GM21381 (cell line): ENCODE results near the gene RIMBP3C.
A peak's percentile ranks its signal among the peaks of the same experiment; 100 is the strongest.
"Not testable (repeated sequence)": the region's sequence is repeated elsewhere in the genome, so short reads cannot be mapped to it uniquely, and the experiment has no call there.

Source experiments
- ATAC-seq: cut with Tn5 transposase; IDR thresholded peaks from one replicate; pipeline ENCODE4 v1.9.1; 2021; ENCODE audit warnings: mild to moderate bottlenecking, moderate library complexity; ENCODE audit not compliant: unreplicated experiment

RIMBP3C gene, protein sequence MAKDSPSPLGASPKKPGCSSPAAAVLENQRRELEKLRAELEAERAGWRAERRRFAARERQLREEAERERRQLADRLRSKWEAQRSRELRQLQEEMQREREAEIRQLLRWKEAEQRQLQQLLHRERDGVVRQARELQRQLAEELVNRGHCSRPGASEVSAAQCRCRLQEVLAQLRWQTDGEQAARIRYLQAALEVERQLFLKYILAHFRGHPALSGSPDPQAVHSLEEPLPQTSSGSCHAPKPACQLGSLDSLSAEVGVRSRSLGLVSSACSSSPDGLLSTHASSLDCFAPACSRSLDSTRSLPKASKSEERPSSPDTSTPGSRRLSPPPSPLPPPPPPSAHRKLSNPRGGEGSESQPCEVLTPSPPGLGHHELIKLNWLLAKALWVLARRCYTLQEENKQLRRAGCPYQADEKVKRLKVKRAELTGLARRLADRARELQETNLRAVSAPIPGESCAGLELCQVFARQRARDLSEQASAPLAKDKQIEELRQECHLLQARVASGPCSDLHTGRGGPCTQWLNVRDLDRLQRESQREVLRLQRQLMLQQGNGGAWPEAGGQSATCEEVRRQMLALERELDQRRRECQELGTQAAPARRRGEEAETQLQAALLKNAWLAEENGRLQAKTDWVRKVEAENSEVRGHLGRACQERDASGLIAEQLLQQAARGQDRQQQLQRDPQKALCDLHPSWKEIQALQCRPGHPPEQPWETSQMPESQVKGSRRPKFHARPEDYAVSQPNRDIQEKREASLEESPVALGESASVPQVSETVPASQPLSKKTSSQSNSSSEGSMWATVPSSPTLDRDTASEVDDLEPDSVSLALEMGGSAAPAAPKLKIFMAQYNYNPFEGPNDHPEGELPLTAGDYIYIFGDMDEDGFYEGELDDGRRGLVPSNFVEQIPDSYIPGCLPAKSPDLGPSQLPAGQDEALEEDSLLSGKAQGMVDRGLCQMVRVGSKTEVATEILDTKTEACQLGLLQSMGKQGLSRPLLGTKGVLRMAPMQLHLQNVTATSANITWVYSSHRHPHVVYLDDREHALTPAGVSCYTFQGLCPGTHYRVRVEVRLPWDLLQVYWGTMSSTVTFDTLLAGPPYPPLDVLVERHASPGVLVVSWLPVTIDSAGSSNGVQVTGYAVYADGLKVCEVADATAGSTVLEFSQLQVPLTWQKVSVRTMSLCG (N-terminal part only)

DNA sequence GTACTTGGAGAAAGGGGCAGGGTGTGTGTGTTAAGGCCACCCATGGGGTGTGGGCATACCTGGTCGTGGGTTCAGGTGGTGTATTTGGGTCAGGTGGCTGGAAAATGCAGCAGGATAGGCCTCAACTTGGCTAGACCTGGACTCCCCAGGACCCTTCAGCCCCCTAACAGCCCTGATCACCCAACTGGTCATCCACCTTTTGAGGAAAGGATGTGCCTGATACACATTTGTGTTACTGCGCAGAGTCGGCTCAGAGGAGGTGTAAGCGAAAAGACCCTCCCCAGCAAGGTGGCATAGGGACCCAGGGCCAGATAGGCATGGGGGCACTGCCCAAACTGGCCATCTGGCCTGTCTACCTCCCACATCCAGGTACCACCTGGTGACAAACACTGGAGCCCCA, at the start of gene RIMBP3C:
Gene RIMBP3C (minus strand): TSS at position 101 of the 400 bp plus-strand sequence. CDS start 485 bp downstream, outside the sequence.
- not testable (repeated sequence) for ATAC-seq

DNA sequence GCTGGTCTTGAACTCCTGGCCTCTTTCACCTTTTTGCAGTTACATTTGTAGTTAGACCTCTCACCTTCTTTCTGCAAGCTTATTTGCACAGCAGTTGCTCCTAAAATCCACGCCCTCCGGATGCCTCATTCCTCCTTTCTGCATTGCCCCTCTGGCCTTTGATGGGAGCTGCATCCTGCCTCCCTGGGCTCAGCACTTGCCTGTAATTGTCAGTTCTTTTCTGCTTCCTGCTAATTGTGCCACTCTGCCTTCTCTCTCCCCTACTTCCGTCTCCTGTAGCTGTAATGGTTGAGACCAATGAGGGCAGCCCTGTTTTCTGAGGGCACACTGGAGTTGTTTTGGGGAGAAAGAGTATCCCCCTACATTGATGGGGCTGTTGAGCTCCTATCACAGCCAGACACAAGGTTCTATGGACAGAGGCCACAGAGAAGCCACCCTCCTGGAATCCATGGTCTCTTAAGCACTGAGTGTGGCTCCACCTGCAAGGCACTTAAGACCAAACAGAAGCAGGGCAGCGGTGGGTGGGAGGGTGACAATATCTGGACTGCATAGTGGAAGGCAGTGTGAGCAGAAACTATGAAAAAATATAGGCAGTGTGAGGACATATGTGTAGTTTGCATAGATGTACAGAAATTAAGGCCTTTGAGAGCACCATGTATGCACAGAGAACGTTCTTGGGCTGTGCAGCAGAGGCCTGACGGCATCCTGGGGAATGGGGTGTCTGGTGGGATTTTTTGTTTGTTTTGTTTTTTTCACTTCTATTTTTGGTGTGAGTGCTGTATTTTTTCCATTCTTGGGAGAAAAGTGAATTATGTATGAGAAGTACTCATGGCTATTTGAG, 48.0 kb upstream of the RIMBP3C start:
- no peak for ATAC-seq

DNA sequence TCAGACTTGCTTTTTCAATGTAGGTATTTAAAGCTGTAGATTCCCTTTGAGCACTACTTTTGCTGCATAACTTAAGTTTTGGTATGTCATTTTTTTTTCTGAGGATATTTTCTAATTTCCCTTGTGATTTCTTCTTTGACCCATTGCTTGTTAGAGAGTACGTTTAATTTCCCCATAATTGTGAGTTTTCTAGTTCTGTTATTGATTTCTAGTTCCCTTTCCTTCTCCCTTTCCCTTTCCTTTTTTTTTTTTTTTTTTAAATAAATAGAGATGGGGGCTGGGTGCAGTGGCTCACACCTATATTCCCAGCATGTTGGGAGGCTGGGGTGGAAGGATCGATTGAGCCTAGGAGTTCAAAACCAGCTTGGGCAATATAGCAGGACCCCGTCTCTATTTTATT, 47.0 kb upstream of the RIMBP3C start:
- no peak for ATAC-seq

DNA sequence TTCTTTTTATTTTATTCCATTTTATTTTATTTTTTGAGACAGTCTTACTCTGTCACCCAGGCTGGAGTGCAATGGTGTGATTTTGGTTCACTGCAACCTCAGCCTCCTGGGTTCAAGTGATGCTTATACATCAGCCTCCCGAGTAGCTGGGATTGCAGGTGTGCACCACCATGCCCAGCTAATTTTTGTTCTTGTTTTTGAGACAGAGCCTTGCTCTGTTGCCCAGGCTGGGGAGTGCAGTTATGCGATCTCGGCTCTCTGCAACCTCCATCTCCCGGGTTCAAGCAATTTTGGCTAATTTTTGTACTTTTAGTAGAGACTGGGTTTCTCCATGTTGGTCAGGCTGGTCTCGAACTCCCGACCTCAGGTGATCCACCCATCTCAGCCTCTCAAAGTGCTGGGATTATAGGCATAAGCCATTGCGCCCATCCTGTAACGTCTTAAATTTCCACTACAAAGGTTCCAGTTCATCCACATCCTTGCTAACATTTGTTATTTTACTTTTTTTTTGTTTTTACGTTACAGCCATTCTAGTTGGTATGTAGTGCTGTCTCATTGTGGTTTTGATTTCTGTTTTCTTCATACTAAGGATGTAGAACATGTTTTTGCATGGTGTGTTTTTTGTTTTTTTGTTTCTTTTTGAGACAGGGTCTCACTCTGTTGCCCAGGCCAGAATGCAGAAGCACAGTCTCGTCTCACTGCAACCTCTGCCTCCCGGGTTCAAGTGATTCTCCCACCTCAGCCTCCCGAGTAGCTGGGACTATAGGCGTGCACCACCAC, 45.3 kb upstream of the RIMBP3C start:
- not testable (repeated sequence) for ATAC-seq

DNA sequence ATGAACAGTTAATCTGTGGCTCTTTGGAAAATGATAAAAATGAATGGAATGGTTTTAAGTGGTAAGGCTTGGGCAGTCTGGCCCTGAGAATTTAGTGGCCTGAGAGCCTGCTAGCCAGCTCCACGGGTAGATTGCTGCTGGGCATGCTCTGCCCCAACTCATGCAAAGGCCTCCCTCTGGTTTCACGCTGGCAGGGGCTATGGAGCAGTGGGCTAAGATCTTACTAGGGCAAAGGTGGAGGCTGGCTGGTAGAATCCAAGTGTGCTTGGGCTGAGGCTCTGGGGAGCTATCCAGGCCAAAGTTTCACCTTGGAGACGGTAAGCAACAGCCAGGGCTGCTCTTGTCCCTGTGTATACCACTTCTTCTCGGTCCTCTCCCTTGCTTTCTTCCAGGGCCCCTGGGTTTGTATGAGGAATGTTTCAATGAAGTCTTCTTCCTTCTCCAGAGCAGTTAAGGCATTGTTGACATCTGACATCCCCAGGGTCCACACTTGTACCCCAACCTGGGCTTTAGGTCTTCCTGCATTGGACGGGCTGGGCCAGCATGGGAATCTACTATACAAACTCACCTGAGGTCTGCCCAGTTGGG, 43.7 kb upstream of the RIMBP3C start:
- ATAC-seq: no peak

DNA sequence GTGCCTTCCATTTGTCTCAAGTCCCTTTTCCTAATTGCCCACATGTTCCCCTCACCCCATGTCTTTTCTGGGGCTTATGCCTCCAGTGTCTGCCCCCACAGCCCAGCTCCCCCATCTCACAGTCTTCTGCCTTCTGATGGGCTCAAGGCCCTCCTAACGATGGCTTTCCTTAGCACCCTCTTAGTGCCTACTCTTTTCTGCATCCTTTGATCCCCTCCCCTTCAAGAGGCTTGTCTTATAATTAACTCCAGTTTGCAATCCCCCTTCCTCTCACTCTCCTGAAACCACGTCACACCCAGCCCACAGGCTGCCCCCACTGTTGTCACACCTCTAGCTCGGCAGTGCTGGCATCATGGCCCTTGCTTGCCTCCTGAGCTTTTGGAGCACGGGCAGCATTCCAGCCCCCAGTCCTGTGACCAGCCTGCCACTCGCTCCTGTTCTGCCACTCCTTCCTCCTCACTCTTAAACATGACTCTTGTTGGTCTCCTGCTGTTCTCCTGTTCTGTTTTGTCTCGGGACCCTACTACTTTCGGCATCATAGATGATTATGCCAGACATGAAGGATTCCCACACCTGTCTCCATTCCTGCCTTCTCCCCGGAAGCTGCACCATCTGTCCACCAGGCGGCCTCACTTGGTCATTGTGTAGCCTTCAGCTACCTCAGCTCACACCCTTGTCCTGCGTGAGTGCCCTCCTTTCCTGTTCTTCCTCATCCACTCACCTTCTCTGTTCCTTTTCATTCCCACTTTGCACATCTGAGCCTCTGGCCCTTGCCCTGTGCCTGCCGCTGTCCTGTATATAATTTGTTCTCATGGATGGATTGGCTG, 42.4 kb upstream of the RIMBP3C start:
- no peak for ATAC-seq

DNA sequence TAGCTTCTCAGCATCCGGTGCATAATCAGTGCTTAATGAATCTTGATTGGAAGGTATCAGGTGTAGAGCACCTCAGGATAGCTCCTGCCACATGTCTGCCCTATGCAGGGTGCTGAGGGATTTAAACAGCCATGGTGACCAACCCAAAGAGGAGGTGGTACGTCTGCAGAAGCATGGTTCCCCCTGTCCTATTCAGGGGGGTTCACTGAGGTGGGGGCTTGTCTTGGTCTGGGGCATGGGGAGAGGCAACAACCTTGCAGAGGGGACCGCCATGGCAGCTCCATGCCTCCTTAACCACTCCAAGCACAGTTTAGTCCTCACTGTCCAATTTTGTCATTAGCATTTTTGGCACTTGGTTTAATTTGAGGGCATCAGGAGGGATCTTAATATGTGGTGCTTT, 41.2 kb upstream of the RIMBP3C start:
- ATAC-seq: no peak

DNA sequence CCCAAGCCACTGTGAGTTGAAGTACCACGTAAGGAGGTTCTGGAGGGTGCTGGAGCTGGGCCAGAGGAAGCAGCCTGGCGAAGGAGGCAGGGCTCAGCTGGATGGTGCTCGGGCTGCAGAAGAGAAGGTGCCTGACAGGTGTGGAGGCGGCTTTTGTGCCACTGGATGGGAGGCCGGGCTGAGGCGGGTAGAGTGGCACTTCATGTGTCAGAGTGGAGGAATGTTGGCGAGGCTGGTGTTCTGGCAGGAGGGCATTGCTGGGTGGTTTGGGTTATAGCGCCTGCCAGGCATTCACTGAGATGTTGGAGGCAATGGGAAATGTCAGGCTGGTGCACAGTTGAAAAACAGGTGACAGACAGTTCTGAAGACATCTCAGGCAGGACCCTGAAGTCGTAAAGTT, 40.4 kb upstream of the RIMBP3C start:
- ATAC-seq: no peak

DNA sequence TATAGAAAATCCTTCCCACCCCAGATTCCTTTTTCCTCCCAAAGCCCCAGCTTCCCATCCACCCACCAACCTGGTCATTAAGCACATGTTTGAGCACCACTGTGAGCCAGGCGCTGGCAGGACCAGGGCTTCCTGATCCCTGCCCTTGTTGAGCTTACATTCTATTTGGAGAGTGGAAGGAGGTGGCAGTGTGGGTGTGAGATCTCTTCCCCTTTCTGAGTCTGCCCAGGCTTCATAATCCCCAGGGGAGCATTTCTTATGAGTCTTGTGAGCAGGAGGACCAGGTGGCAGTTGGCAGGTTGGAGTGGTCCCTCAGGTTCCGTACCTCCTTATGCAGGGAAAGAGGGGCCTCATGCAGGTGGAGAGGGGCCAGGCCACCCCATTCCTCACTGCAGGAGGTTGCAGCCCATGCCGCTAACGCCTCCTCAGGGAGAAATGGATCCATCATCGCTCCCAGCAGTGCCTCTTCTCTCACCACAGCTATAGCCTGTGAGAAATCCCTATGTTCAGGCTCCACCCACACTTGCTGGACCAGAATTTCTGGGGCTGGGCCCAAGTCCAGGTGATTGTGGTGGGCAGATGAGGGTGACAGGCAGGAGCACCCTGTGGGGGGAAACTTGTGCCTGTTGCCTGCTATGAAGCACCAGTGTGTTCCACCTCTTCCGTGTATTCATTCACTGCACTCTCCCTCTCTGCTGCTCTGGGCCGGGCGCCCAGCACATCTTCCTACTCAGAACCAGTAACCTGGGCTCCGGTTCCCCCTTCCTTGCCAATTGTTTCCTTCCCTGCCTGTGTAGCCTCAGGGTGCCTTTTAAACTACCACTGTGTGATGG, 39.8 kb upstream of the RIMBP3C start:
- ATAC-seq: no peak

DNA sequence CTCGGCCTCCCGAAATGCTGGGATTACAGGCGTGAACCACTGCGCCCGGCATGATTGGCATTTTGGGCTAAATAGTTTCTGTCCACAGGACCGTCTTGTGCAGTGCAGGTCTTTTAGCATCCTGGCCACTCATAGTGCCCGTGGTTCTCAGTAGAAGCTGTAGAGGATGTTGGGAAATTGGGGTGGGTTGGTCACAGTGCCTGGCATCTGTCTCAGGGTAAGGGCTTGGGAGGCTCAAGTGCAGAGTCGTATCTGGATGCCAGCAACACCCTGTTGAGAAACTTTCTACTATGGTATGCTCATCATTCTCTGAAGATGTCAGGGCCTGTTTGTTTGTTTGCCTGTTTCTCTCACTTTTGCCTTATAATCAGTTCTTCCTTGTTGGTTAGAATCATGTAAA, 38.1 kb upstream of the RIMBP3C start:
- no peak for ATAC-seq

DNA sequence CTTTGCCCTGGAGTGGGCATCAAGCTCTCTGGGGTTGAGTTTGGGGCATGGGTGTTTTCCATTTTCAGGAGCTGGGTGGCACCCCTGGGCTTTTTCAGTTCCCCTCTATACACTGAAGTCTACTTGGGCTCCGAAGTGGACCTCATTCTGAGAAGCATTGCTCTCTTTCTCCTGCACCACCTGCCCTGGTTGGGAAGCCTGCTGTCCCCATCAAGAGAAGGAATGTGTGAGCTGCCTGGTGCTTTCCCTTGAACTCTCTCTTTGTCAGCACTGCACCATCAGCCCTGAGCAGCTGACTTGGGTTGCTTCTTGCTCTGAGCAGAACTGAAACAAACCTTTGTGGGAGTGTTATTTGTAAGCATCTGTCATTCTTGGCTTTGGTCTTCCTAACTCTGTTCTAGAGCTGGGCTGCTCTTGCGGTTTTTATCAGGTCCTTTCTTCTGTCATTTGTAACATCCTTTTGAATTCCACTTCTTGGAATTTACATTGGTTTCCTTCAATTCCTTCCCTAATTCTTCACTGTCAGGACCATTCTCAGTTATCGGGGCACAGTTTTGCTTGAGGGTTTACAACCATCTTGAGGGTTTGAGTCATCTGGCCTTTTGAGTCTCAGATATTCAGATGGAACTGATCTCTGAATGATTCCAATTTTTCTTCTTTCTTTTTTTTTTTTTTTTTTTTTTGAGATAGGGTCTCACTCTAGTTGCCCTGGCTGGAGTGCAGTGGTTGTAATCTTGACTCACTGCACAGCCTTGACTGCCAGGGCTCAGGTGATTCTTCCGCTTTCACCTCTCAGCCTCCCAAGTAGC, 36.7 kb upstream of the RIMBP3C start:
- peak; percentile 72 for ATAC-seq

DNA sequence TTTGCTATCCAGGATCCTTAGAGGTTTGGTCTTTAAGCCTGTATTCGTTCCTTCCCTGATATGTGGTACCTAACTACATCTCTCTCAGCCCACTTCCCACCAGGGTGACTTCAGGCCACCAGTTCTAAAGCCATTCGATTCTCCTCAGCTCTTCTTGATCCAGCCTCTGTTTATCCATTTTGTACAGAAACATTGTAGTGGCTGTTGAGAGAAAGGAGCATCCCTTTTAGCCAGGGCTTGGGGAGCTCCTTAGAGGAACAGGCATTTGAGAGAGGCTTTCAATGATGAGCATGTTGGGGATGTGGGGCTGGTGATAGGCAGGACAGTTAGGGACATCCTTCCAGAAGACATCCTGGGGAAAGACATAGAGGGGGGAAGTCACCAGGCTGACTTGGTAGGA, 34.1 kb upstream of the RIMBP3C start:
- no peak for ATAC-seq

DNA sequence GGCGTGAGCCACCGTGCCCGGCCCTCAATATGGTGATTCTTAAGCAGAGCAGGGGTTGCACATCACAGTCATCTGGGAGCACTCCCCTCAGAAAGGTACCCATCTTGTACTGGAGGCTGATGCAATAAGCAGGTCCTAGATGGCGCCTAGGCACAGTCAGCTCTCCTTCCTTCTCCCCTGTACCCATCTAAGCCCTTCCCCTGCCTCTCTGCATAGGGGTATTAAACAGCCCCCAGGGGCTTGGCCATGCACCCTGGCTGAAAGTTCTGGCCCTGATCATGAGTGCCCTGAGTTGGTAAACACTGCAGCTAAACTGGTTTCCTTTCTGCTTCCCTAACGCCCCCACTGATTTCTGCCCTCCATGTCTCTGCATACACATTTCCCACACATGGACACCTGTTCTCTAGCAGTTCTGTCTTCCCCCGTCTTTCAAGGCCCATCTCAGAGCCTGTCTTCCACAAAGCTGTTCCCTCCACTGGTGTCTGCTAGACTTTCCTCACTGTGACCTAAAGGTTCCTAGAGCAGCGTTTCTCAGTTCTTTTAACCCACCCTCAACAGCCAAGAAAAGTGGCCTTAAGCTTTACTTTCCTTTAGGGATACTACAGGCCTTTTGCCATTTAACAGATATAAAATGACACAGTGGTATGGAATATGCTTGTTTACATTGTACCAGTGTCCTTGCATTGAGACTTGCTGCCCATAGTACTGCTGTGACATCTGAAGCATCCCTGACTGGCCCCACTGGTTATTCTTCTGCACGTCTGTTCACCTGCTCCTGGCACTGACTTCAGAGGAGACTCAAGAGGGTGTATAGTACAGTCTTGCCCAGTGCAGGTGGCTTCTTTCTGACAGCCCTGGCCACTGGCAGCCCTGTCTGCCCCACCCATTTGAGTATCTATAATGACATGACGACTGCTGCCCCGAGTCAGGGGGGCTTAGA, 31.8 kb upstream of the RIMBP3C start:
- ATAC-seq: no peak

DNA sequence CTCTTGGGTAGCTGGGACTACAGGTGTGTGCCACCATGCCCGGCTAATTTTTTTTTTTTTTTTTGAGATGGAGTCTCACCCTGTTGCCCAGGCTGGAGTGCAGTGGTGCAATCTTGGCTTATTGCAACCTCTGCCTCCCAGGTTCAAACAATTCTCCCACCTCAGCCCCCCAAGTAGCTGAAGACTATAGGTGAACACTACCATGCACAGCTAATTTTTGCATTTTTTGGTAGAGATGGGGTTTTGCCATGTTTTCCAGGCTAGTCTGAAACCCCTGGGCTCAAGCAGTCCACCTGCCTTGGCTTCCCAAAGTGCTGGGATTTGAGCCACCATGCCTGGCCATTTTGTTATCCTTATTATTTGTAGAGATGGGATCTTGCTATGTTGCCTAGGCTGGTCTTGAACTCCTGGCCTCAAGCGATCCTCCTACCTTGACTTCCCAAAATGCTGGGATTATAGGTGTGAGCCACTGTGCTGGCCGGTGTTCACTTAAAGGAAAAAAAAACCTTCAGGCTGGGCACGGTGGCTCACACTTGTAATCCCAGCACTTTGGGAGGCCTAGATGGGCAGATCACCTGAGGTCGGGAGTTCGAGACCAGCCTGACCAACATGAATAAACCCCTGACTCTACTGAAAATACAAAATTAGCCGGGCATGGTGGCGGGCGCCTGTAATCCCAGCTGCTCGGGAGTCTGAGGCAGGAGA, 29.9 kb upstream of the RIMBP3C start:
- not testable (repeated sequence) for ATAC-seq

DNA sequence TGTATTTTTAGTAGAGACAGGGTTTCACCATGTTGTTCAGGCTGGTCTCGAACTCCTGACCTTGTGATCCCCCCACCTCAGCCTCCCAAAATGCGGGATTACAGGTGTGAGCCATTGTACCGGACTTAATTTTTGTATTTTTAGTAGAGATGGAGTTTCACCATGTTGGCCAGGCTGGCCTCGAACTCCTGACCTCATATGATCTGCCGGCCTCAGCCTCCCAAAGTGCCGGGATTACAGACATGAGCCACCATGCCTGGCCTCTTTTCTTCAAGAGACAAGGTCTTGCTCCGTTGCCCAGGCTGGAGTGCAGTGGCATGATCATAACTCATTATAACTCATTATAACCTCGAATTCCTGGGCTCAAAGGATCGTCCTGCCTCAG, 29.4 kb upstream of the RIMBP3C start:
- ATAC-seq: not testable (repeated sequence)
